Esophagus squamous epithelium (tissue), 5 donors: Measurements from ENCODE around the gene IL18RAP. TPM values are rescaled to one million over a fixed set of nuclear protein-coding genes. Genes with fewer than 3 reads are reported as not detected.

Experiments
- DNase-seq: peaks from one replicate; lab custom pipeline; 2025; lab: John Stamatoyannopoulos, UW
- H3K27ac ChIP-seq, 4 donors: fragments of 200-600 bp; sonication (generic); one replicate each; pipeline ENCODE4 v1.5.1; 2016 to 2019; ENCODE audit warnings: mild to moderate bottlenecking in 1 of 4
- H3K27me3 ChIP-seq, 4 donors: fragments of 200-600 bp; sonication (generic); 1 replicate in 3 of 4; 2 replicates in 1 of 4; pipeline versions ENCODE4 v1.5.1 to v1.6.0; 2017 to 2021; ENCODE audit warnings: antibody characterized with exemption in 1 of 4
- H3K36me3 ChIP-seq, 3 donors: fragments of 200-600 bp; sonication (generic); one replicate each; pipeline ENCODE4 v1.5.1; 2016 to 2019
- H3K4me1 ChIP-seq, 3 donors: fragments of 200-600 bp; sonication (generic); one replicate each; pipeline ENCODE4 v1.5.1; 2017 to 2019
- H3K4me3 ChIP-seq, 4 donors: fragments of 200-600 bp; sonication (generic); 1 replicate in 3 of 4; 2 replicates in 1 of 4; pipeline ENCODE4 v1.5.1; 2016 to 2019; ENCODE audit warnings: mild to moderate bottlenecking in 2 of 4, moderate library complexity in 1 of 4
- H3K9me3 ChIP-seq, 3 donors: fragments of 200-600 bp; sonication (generic); one replicate each; pipeline ENCODE4 v1.5.1; 2016 to 2019
- POLR2A ChIP-seq, 4 donors: fragments of 450-650 bp; IDR thresholded peaks; one replicate each; pipeline ENCODE4 v1.6.1; 2017; ENCODE audit warnings: antibody characterized with exemption in 4 of 4, mild to moderate bottlenecking in 4 of 4, moderate library complexity in 3 of 4
- WGBS, 2 donors: methylation state at CpG; one replicate each; pipeline ENCODE4 v1.1.5; 2018; 5-methylcytosine and 5-hydroxymethylcytosine counted together
- intact Hi-C: fragments of 100-400 bp; cut with DNase I; formaldehyde crosslinking; loops from one replicate; pipeline ENCODE4 v1.15.0; 2022
- small RNA-seq, 4 donors: library from RNA; depleted of rRNA; stranded (forward); fragments of <200 nt; gene quantifications; one replicate each; pipeline ENCODE3, GENCODE V24; 2016
- total RNA-seq, 4 donors: library from RNA; depleted of rRNA; stranded (reverse); fragments of >200 nt; gene quantifications; one replicate each; pipeline ENCODE4 v1.1.0, GENCODE V29; 2016
- TF ChIP-seq, protein P1 (sequence below), 6 experiments: fragments of 450-650 bp in 4 of 6; fragments of 200-600 bp in 2 of 6; sonication (generic) in 2 of 6; IDR thresholded peaks; one replicate each; pipeline ENCODE4 v1.5.1; 2016 to 2019; ENCODE audit warnings: antibody characterized with exemption in 6 of 6, mild to moderate bottlenecking in 4 of 6, moderate library complexity in 4 of 6
- donor health status: DM: yes; HTN: yes; CAD: no.

Gene IL18RAP
- total RNA-seq, 4 donors from 2014 or later = 0.61 to 4.3 (median 3.4) TPM; not detected in 1

- DNase-seq = no peak
- H3K27ac ChIP-seq = no peak overlapping the region
- H3K4me3 ChIP-seq = no peak overlapping the region
- TF ChIP-seq, protein P1, sequence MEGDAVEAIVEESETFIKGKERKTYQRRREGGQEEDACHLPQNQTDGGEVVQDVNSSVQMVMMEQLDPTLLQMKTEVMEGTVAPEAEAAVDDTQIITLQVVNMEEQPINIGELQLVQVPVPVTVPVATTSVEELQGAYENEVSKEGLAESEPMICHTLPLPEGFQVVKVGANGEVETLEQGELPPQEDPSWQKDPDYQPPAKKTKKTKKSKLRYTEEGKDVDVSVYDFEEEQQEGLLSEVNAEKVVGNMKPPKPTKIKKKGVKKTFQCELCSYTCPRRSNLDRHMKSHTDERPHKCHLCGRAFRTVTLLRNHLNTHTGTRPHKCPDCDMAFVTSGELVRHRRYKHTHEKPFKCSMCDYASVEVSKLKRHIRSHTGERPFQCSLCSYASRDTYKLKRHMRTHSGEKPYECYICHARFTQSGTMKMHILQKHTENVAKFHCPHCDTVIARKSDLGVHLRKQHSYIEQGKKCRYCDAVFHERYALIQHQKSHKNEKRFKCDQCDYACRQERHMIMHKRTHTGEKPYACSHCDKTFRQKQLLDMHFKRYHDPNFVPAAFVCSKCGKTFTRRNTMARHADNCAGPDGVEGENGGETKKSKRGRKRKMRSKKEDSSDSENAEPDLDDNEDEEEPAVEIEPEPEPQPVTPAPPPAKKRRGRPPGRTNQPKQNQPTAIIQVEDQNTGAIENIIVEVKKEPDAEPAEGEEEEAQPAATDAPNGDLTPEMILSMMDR (IDR thresholded peaks at IDR 0.05) = no peak
- H3K27me3 ChIP-seq = no peaks in the 10 kb centered on the region
- no peaks in the 10 kb centered on the region for H3K9me3 ChIP-seq
- no peaks in the 10 kb centered on the region for H3K36me3 ChIP-seq
- H3K4me1 ChIP-seq = no peaks in the 10 kb centered on the region
- WGBS, 2 donors = 76 to 82% methylated on average over 2 of the region's 2 CpGs
- intact Hi-C loops = no loop called here
These were observed 75.5 kb downstream of the IL18RAP start for GRCh38 chr2:102498414-102498813.

DNA sequence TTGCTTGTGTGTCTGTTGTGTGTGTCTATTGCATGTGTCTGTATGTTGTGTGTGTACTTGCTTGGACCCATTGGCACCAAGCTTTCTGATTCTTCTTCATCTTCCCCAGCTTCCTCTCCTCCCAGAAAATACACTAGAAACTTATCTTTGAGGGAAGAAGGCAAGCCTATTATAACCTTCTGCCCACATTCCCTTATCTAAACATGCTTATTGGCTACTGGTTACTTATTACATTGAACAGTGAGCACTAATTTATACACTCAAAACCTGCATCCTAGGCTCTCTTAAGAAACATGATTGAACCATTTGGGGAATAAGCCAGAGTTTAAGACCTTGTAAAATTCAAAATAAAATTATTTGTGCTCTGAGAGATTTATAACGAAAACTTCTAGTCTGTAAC is 76.6 kb downstream of the IL18RAP start:
- intact Hi-C loops = no loop called here
- Histone ChIP-seq H3K9me3 (no peaks in the 10 kb centered on the region), H3K4me1 (no peaks in the 10 kb centered on the region), H3K27ac (no peak overlapping the region), H3K27me3 (no peaks in the 10 kb centered on the region), H3K36me3 (no peaks in the 10 kb centered on the region), H3K4me3 (no peak overlapping the region)
- TF ChIP-seq POLR2A (IDR thresholded peaks at IDR 0.05) = no peak
- TF ChIP-seq, protein P1 (IDR thresholded peaks at IDR 0.05) = no peak
- WGBS, 2 donors = 82 to 88% methylated on average over 1 of the region's 1 CpG
- no peak for DNase-seq

Small RNA genes within 50 kb of the gene (small RNA-seq; reads per million reads assigned to genes)
- gene MIR4772 = 0 to 0.30 (median 0) reads per million in 4 donors

Other genes with a start within 250 kb of the IL18RAP start
- gene IL1RL2, start 236.1 kb upstream of the IL18RAP start, total RNA-seq = 1 to 10 TPM; 2.5 to 6.7 (median 4.6) TPM
- 10 to 100 TPM in 1 of 4 donors, 1 to 10 TPM in 2, under 1 TPM in 1; 0.45 to 10.9 (median 5.8) TPM for gene IL1RL1, start 111.6 kb upstream of the IL18RAP start, total RNA-seq
- 1 to 10 TPM in 3 of 4 donors, under 1 TPM in 1; 0.45 to 5.5 (median 1.8) TPM for gene IL18R1, start 67.4 kb upstream of the IL18RAP start, total RNA-seq
- under 1 TPM; 0.40 to 0.76 (median 0.47) TPM for gene SLC9A4, start 50.1 kb downstream of the IL18RAP start, total RNA-seq
- under 1 TPM in 1 of 4 donors, not detected in 3; 0.47 TPM for gene SLC9A2, start 196.4 kb downstream of the IL18RAP start, total RNA-seq